Stimulated activated CD8-positive, alpha-beta memory T cell treated with anti-CD3 and anti-CD28 coated beads, Interleukin-15, amount 100 ng/mL, for 24 hours (primary cell): ENCODE results near the gene TOM1L2.

ENCODE experiments used
- DNase-seq: peaks from one replicate; pipeline ENCODE4 v3.0.0-alpha.2; 2020; ENCODE audit warnings: low read depth

TOM1L2 gene

GRCh38 chr17:17847726-17848125 lies 124.5 kb downstream of the TOM1L2 start:
- DNase-seq: no peak

- DNase-seq: no peak
Observed at GRCh38 chr17:17847118-17847689, 125.0 kb downstream of the TOM1L2 start.

- DNase-seq: no peak
Observed at GRCh38 chr17:17846645-17847044, 125.6 kb downstream of the TOM1L2 start.

GRCh38 chr17:17846003-17846402 lies 126.2 kb downstream of the TOM1L2 start:
- no peak for DNase-seq

GRCh38 chr17:17845046-17845775 lies 127.0 kb downstream of the TOM1L2 start:
- DNase-seq: no peak

- no peak for DNase-seq
Observed at GRCh38 chr17:17844500-17844899, 127.7 kb downstream of the TOM1L2 start.

GRCh38 chr17:17844079-17844478 lies 128.1 kb downstream of the TOM1L2 start:
- no peak for DNase-seq

GRCh38 chr17:17843096-17843495 lies 129.1 kb downstream of the TOM1L2 start:
- no peak for DNase-seq

GRCh38 chr17:17842111-17842876 lies 129.9 kb downstream of the TOM1L2 start:
- DNase-seq: no peak

GRCh38 chr17:17841601-17842025 lies 130.6 kb downstream of the TOM1L2 start:
- no peak for DNase-seq

- no peak for DNase-seq
Observed at GRCh38 chr17:17840751-17841591, 131.2 kb downstream of the TOM1L2 start.

GRCh38 chr17:17839791-17840707 lies 132.2 kb downstream of the TOM1L2 start:
- DNase-seq: peak; percentile 69

GRCh38 chr17:17837966-17838962 lies 133.9 kb downstream of the TOM1L2 start:
- DNase-seq: no peak

- DNase-seq: no peak
Observed at GRCh38 chr17:17837380-17837821, 134.8 kb downstream of the TOM1L2 start.

GRCh38 chr17:17836818-17837379 lies 135.3 kb downstream of the TOM1L2 start, which contains the start of gene SREBF1:
TSS of gene SREBF1 (minus strand) at chr17:17836986. CDS start at chr17:17836817, 169 bp downstream.
- no peak for DNase-seq

GRCh38 chr17:17836250-17836817 lies 135.9 kb downstream of the TOM1L2 start:
- peak; percentile 90 for DNase-seq

- no peak for DNase-seq
Observed at GRCh38 chr17:17835415-17836249, 136.6 kb downstream of the TOM1L2 start.

GRCh38 chr17:17834974-17835373 lies 137.2 kb downstream of the TOM1L2 start:
- DNase-seq: no peak
